ENCODE measurements around the gene GRIA4.

GRIA4 gene

GRCh38 chr11:105641433-105641832, 31.6 kb downstream of the GRIA4 start:
- no peak for DNase-seq

GRCh38 chr11:105642870-105643269, 33.0 kb downstream of the GRIA4 start:
- DNase-seq = no peak

- no peak for DNase-seq
Observed at GRCh38 chr11:105644839-105645573, 35.1 kb downstream of the GRIA4 start.

DNA sequence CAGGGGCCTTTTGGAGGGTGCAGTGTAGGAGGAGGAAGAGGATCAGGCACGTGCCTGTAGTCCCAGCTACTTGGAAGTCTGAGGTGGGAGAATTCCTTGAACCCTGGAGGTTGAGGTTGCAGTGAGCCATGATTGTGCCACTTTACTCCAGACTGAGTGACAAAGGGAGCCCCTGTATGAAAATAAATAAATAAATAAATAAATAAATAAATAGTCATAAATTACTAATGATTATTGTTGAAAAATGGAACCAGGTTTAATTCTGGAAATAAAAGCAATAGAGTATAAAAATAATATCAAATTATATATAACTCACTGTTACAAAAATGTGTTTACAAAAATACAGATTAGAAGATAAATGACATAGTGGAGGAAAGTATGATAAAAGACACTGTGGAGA, 37.9 kb downstream of the GRIA4 start:
- no peak for DNase-seq

GRCh38 chr11:105648762-105649161, 38.9 kb downstream of the GRIA4 start:
- no peak for DNase-seq

DNA sequence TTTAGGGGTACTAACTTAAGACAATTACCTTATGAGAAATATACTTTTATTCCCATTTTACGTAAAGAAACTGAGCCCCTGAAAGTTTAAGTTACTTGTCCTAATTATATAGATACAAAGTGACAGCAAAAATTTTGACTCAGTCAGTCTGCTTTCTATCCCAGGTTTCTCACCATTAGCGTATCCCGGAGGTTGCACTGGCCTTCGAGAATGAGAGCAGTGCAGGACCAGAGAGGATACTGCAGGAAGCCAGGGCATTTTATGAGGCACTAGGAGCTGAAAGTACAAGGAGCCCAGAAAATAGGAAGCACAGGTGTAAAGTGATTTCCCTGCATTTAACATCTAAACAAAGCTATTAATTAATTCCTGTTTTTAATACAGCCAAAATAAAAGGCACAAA, 55.4 kb downstream of the GRIA4 start:
- DNase-seq = no peak

- no peak for DNase-seq
Observed at GRCh38 chr11:105667441-105667840, 57.6 kb downstream of the GRIA4 start.

DNA sequence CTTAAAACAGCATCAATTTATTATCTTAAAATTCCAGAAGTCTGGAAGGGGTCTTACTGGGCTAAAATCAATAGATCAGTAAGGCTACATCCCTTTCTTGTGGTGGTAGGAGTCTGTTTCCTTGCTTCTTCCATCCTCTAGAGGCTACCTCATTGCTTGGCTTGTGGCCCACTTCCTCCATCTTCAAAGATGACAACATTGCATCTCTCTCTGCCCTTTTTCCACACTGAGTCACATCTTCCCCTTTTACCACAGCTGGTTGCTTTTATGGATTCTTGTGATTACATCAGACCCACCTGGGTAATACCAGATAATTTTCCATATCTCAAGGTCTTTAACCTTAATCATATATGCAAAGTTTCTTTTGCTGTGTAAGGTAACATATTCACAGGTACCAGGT, 60.9 kb downstream of the GRIA4 start:
- DNase-seq = no peak

GRCh38 chr11:105673089-105673488, 63.2 kb downstream of the GRIA4 start:
- DNase-seq = no peak

- no peak for DNase-seq
Observed at GRCh38 chr11:105689631-105690030, 79.8 kb downstream of the GRIA4 start.

DNA sequence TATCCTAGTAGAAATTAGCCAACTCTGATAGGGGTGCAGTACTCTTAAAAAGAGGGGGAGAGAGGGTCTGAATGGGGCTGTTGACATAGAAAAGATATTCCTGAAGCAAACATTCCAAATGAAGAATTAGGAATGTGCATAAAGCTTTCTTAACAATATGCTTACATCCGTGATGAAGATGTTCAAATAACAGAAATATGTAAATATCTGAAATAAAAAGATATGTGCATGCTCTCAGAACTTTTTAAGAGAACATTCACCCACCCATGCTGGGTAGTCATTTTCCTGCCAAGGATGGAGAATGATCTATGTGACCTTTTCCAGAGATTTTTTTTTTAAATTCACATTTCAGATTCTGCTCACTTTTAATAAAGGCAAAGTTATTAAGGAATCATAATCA, 80.6 kb downstream of the GRIA4 start:
- no peak for DNase-seq

GRCh38 chr11:105693075-105693759, 83.3 kb downstream of the GRIA4 start:
- DNase-seq = no peak

DNA sequence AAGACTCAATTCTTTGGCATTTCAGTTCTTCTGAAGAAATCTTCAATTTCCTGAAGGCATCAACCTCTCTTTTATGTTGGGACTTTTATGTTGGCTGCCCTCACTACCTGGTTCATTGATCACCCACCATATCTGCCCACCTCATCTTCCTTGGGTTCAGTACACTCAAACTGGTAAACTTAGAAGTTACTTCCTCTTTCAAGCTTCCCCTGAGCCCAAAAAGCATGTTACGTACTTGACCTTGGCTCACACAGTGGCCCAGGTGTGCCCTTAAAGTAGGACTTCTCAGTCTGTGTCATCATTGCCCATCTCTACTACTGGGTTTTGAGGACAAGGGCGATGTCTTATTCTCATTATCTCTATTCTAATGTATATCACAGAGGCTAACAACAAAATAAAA, 86.1 kb downstream of the GRIA4 start:
- DNase-seq = no peak

DNA sequence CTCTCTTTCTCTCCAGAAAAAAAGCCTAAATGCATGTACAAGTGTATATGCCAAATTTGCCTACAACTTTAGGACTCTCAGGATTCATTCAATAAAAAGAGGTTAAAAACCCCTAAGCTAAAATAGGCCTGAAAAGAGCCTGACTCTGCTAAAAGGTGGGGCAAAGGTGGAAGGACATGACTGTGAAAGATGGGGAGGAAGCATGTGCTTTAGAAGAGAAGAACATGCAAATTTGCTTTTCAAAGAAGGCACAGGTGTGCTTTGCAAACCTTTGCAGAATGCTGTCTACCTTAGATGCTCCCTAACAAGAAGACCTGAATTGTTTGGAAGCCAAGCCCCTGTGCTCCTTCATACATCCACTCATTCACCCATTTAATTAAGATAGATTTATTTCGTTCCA, 87.4 kb downstream of the GRIA4 start:
- no peak for DNase-seq

- DNase-seq = no peak
Observed at GRCh38 chr11:105699203-105699602, 89.3 kb downstream of the GRIA4 start.

DNA sequence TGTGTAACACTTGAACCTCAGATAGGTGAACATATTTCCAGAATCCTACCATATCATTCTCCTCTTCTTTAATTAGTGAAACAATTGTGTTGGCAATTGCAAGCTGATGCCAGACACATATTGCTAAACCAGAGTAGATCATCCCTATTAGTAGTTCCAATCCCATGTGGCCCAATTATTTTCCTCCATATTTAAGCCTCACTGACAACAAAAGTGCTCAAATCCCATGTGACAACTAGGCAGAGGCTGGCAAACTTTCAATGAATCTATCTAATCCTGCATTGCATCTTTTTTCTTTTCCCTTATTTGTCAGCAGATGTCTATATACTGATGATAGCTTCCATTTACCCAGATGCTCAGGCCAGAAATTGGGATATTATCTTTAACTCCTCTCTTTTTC, 90.4 kb downstream of the GRIA4 start:
- DNase-seq = no peak

DNA sequence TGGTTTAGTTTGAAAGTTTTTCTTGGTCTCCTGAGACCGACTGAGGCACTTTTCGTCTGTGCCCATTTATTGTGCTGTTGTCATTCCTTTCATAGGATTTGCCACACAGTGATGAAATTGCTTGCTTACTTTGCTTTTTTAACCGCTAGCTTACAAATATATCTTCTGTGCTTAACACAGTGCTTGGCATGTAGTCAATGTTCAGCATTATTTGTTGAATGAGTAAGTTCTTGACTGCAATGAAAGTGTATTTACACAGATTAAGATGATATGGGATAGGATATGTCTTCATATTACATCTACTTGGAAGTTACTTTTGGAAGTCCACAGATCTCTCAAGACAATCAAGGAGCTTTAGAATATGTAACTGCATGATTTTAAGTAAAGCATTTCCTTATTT, 91.2 kb downstream of the GRIA4 start:
- no peak for DNase-seq

DNA sequence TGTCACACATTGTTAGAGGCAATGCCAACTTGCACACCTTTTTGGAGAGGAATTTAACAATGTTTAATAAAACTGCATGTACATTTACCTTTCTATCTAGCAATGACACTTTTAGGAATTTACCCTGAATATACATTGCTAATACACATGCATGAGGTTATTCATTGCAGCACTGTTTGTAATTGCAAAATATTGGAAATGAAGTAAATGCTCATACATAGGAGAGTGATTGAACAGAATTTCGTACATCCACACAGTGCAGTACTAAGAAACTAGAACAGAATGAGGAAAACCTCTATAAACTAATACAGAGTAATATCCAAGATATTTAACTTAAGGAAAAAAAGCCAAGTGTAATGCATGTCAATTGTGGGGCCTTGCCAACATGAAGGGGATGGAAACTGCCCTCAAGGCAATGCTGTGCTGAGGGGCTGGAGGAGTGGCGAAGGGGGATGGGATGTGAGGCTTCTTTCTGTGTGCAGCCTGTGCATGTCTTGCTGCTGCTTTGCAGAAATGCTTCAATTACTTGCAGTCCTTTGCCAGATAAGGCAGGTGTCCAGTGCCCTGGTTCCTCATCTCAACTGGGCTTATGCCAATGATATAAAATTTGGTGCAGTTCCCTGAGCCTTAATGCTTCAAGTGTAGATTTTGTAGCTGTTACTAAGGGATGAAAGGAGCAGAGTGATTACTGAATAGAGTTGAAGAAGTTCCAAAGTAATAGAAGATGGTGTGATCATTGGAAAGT, 96.1 kb downstream of the GRIA4 start:
- DNase-seq = no peak

- DNase-seq = no peak
Observed at GRCh38 chr11:105713106-105713505, 103.2 kb downstream of the GRIA4 start.

DNA sequence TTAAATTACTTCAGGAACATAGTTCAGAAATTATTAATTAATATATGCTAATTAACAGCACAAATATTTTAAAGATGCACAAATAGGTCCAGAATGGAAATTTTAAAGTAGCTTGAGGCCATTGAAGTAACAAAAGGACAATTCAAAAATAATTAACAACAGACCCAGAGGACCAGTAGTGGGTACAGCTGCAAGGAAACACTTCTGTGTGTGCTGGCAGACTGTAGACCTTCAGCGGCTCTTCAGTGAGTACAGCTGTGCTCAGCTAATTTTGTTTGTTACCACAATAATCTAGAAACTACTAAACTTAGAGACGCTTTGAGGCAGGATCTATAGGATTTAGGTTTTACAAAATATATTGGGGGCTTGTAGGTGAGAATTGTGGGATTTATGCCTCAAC, 103.8 kb downstream of the GRIA4 start:
- DNase-seq = no peak

DNA sequence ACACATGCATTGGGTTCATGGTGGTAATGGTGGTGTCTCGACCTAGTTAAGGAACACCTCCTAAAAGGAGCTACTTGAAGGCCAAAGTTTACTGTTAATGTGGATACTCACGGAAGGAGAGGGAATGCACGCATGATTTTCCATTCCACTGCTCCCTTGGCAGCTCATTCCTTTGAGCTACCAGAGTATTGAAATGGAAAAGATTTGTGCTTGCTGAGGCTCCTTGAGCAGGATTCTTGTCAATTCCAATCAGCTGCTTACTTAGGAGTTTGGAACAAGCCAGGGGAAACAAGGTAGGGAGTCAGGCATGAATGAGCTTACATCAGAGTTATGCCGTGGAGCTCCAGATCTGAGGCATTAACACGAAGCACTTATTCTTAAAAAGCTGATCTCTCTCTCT, 108.8 kb downstream of the GRIA4 start:
- no peak for DNase-seq

- no peak for DNase-seq
Observed at GRCh38 chr11:105719073-105719822, 109.4 kb downstream of the GRIA4 start.

GRCh38 chr11:105720096-105720495, 110.2 kb downstream of the GRIA4 start:
- no peak for DNase-seq

All from CD4-positive, alpha-beta T cell treated with Interleukin-6 for 4 hours (primary cell).